WTC11 (cell line): ENCODE measurements around the gene GRB10. TPM values are rescaled to one million over a fixed set of nuclear protein-coding genes. Genes with fewer than 3 reads are reported as not detected.

Experiments used
- ATAC-seq: fragments of 200-7000 bp; cut with Tn5 transposase; 2 replicates; pipeline ENCODE4 v1.10.0; 2021; ENCODE audit warnings: mild to moderate bottlenecking, moderate library complexity
- CTCF ChIA-PET: fragments of 300-600 bp; sonication (Branson Sonifier 250); formaldehyde crosslinking; loops from one replicate; lab custom pipeline; 2021; ENCODE audit warnings: antibody characterized with exemption; lab: Charles Lee
- POLR2A ChIA-PET: fragments of 350-600 bp; sonication (Branson Sonifier 250); formaldehyde crosslinking; loops from one replicate; lab custom pipeline; 2021; ENCODE audit warnings: antibody characterized with exemption; lab: Charles Lee
- DNase-seq: peaks from one replicate; pipeline ENCODE4 v3.0.0; 2021; ENCODE audit warnings: low spot score
- H3K27ac Mint-ChIP-seq: 2 replicates; pipeline ENCODE4 v1.8.0; 2021; ENCODE audit warnings: mixed read lengths
- H3K27me3 Mint-ChIP-seq: 2 replicates; pipeline ENCODE4 v1.8.0; 2021; ENCODE audit warnings: low read depth, mild to moderate bottlenecking, moderate library complexity, mixed read lengths
- H3K36me3 Mint-ChIP-seq: 2 replicates; pipeline ENCODE4 v1.8.0; 2021; ENCODE audit warnings: mixed read lengths
- H3K4me1 Mint-ChIP-seq: 2 replicates; pipeline ENCODE4 v1.8.0; 2022; ENCODE audit warnings: mixed read lengths
- H3K4me3 Mint-ChIP-seq: 2 replicates; pipeline ENCODE4 v1.8.0; 2021; ENCODE audit warnings: mild to moderate bottlenecking, moderate library complexity, mixed read lengths
- H3K9me3 Mint-ChIP-seq: 2 replicates; pipeline ENCODE4 v1.8.0; 2021; ENCODE audit warnings: mixed read lengths
- ATF1 ChIP-seq: sonication (generic); formaldehyde crosslinking; IDR thresholded peaks from 2 replicates; pipeline ENCODE4 v1.8.1; 2023; ENCODE audit warnings: mild to moderate bottlenecking, moderate library complexity, missing genetic modification reagents
- ATF3 ChIP-seq: sonication (generic); formaldehyde crosslinking; conservative IDR thresholded peaks from 2 replicates; pipeline ENCODE4 v1.8.1; 2022; ENCODE audit warnings: mild to moderate bottlenecking, missing genetic modification reagents
- CREB1 ChIP-seq: sonication (generic); formaldehyde crosslinking; IDR thresholded peaks from 2 replicates; pipeline ENCODE4 v1.8.0; 2023; ENCODE audit warnings: mild to moderate bottlenecking, missing genetic modification reagents
- E2F4 ChIP-seq: sonication (generic); formaldehyde crosslinking; IDR thresholded peaks from 2 replicates; pipeline ENCODE4 v1.8.1; 2022; ENCODE audit warnings: low read depth, mild to moderate bottlenecking, moderate library complexity, missing genetic modification reagents, borderline replicate concordance
- EMX1 ChIP-seq: fragments of 250-450 bp; sonication (Bioruptor Pico); IDR thresholded peaks from 2 replicates; pipeline ENCODE4 v1.8.0; 2021; ENCODE audit warnings: mild to moderate bottlenecking
- ESRRA ChIP-seq: sonication (generic); formaldehyde crosslinking; IDR thresholded peaks from 2 replicates; pipeline ENCODE4 v1.8.1; 2022; ENCODE audit warnings: mild to moderate bottlenecking, missing genetic modification reagents, borderline replicate concordance
- FOXK1 ChIP-seq: sonication (generic); formaldehyde crosslinking; IDR thresholded peaks from 2 replicates; pipeline ENCODE4 v1.8.0; 2022; ENCODE audit warnings: mild to moderate bottlenecking, moderate library complexity, missing genetic modification reagents
- GTF2I ChIP-seq: fragments of 250-450 bp; sonication (Bioruptor Pico); conservative IDR thresholded peaks from 2 replicates; pipeline ENCODE4 v1.4.0; 2021; ENCODE audit warnings: mild to moderate bottlenecking
- JUN ChIP-seq: sonication (generic); formaldehyde crosslinking; IDR thresholded peaks from 2 replicates; pipeline ENCODE4 v1.8.0; 2023; ENCODE audit warnings: mild to moderate bottlenecking, missing genetic modification reagents
- NFATC4 ChIP-seq: fragments of 250-450 bp; sonication (Bioruptor Pico); IDR thresholded peaks from 2 replicates; pipeline ENCODE4 v1.9.0; 2021; ENCODE audit warnings: mild to moderate bottlenecking
- PRRX2 ChIP-seq: fragments of 250-450 bp; sonication (Bioruptor Pico); IDR thresholded peaks from 2 replicates; pipeline ENCODE4 v1.8.0; 2021; ENCODE audit warnings: mild to moderate bottlenecking
- SMAD3 ChIP-seq: sonication (generic); formaldehyde crosslinking; IDR thresholded peaks from 2 replicates; pipeline ENCODE4 v1.8.0; 2022; ENCODE audit warnings: missing genetic modification reagents, mild to moderate bottlenecking, borderline replicate concordance
- SP1 ChIP-seq: sonication (generic); formaldehyde crosslinking; conservative IDR thresholded peaks from 2 replicates; pipeline ENCODE4 v1.8.1; 2022; ENCODE audit warnings: missing genetic modification reagents
- TEAD4 ChIP-seq: sonication (generic); formaldehyde crosslinking; IDR thresholded peaks from 2 replicates; pipeline ENCODE4 v1.8.0; 2022; ENCODE audit warnings: mild to moderate bottlenecking, missing genetic modification reagents
- ZNF281 ChIP-seq: sonication (generic); formaldehyde crosslinking; IDR thresholded peaks from 2 replicates; pipeline ENCODE4 v1.8.0; 2023; ENCODE audit warnings: mild to moderate bottlenecking, missing genetic modification reagents
- ZSCAN18 ChIP-seq: fragments of 250-450 bp; sonication (Bioruptor Pico); IDR thresholded peaks from 2 replicates; pipeline ENCODE4 v2.1.2; 2022; ENCODE audit warnings: mild to moderate bottlenecking, moderate library complexity
- total RNA-seq: library from RNA; stranded (reverse); gene quantifications from 3 replicates; pipeline ENCODE4 v1.2.3, GENCODE V29; 2021
- TF ChIP-seq, protein P1 (sequence below): fragments of 250-450 bp; sonication (Bioruptor Pico); conservative IDR thresholded peaks from 2 replicates; pipeline ENCODE4 v1.9.0; 2021; ENCODE audit warnings: mild to moderate bottlenecking
- TF ChIP-seq, protein P2 (sequence below): sonication (generic); formaldehyde crosslinking; conservative IDR thresholded peaks from 2 replicates; pipeline ENCODE4 v1.8.1; 2023; ENCODE audit warnings: mild to moderate bottlenecking, low read depth, missing genetic modification reagents, moderate library complexity
- TF ChIP-seq, protein P3 (sequence below): sonication (generic); formaldehyde crosslinking; IDR thresholded peaks from 2 replicates; pipeline ENCODE4 v1.8.1; 2022; ENCODE audit warnings: mild to moderate bottlenecking, missing genetic modification reagents, moderate library complexity, borderline replicate concordance
- TF ChIP-seq, protein P4 (sequence below): sonication (generic); formaldehyde crosslinking; IDR thresholded peaks from 2 replicates; pipeline ENCODE4 v1.8.1; 2022; ENCODE audit warnings: low read depth, missing genetic modification reagents, borderline replicate concordance

The GRB10 gene
- total RNA-seq, 1 experiment from 2014 or later: 103 TPM

DNA sequence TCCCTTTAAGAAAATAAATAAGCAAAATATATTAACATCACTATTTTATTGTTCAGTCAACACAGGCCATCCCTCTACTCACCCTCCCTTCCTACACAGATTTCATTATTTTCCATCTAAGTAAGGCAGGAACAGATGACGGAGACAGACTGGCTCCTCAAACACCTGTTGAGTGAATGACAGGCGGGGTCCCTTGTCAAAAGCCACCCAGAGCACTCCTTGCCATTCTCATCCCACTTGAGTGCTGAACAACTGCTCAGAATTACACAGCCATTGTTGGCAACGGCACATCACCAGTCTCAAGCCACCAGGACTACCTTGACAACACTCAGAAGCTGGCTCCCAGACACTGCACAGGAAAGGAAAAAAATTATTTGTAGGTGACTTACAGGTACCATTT lies 3.3 kb downstream of the GRB10 start:
- ChIA-PET POLR2A (no interaction called here), CTCF (interaction anchor here (1.1 kb wide), 1 partner anchor 221 kb away, joined by 3 read pairs; no protein-coding TSS in a partner anchor)
- DNase-seq: no peak
- peaks cover 62% of the 10 kb centered on the region for H3K4me1 Mint-ChIP-seq
- H3K9me3 Mint-ChIP-seq: peaks cover 9% of the 10 kb centered on the region
- ATAC-seq: no peak
- H3K4me3 Mint-ChIP-seq: no peak overlapping the region
- H3K36me3 Mint-ChIP-seq: peaks cover 19% of the 10 kb centered on the region
- TF ChIP-seq CREB1 (CRISPR knock-in tag): no peak
- no peak for TF ChIP-seq SP1 (CRISPR knock-in tag)
- TF ChIP-seq FOXK1 (CRISPR knock-in tag): no peak
- TF ChIP-seq ZNF281 (CRISPR knock-in tag): no peak
- TF ChIP-seq, protein P1, sequence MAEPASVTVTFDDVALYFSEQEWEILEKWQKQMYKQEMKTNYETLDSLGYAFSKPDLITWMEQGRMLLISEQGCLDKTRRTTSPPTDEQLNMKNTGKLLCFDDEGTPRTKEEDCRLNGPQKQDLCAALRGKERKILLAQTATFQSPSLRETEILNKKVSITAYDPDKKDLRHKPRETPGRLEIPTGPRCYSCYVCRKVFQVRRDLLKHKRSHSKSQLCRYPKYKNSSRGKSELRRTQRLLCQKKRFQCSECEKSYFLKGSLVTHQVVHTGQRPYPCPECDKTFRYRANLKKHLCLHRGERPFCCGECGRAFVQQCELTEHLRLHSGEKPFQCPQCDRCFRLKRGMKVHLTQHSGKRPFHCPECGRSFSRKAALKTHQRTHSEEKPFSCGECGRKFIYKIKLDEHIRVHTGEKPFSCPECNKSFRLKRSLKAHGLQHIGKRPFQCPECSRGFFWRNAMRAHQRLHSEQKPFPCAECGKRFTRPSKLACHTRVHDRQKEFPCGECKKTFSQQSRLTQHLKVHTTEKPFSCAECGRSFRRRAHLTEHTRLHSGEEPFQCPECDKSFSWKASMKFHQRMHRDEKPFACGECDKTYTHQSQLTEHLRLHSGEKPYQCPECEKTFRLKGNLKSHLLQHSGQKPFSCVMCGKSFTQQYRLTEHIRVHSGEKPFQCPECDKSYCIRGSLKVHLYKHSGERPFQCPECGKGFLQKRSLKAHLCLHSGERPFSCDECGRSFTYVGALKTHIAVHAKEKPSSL (CRISPR knock-in tag): no peak
- TF ChIP-seq ZSCAN18 (CRISPR knock-in tag): no peak
- no peak for TF ChIP-seq E2F4 (CRISPR knock-in tag)
- TF ChIP-seq EMX1 (CRISPR knock-in tag): no peak
- TF ChIP-seq, protein P2, sequence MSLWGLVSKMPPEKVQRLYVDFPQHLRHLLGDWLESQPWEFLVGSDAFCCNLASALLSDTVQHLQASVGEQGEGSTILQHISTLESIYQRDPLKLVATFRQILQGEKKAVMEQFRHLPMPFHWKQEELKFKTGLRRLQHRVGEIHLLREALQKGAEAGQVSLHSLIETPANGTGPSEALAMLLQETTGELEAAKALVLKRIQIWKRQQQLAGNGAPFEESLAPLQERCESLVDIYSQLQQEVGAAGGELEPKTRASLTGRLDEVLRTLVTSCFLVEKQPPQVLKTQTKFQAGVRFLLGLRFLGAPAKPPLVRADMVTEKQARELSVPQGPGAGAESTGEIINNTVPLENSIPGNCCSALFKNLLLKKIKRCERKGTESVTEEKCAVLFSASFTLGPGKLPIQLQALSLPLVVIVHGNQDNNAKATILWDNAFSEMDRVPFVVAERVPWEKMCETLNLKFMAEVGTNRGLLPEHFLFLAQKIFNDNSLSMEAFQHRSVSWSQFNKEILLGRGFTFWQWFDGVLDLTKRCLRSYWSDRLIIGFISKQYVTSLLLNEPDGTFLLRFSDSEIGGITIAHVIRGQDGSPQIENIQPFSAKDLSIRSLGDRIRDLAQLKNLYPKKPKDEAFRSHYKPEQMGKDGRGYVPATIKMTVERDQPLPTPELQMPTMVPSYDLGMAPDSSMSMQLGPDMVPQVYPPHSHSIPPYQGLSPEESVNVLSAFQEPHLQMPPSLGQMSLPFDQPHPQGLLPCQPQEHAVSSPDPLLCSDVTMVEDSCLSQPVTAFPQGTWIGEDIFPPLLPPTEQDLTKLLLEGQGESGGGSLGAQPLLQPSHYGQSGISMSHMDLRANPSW (CRISPR knock-in tag): no peak
- no peak for TF ChIP-seq SMAD3 (CRISPR knock-in tag)
- TF ChIP-seq JUN (CRISPR knock-in tag): no peak
- no peak for TF ChIP-seq ATF1 (CRISPR knock-in tag)
- no peak for TF ChIP-seq NFATC4 (CRISPR knock-in tag)
- TF ChIP-seq, protein P3, sequence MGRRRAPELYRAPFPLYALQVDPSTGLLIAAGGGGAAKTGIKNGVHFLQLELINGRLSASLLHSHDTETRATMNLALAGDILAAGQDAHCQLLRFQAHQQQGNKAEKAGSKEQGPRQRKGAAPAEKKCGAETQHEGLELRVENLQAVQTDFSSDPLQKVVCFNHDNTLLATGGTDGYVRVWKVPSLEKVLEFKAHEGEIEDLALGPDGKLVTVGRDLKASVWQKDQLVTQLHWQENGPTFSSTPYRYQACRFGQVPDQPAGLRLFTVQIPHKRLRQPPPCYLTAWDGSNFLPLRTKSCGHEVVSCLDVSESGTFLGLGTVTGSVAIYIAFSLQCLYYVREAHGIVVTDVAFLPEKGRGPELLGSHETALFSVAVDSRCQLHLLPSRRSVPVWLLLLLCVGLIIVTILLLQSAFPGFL (CRISPR knock-in tag): no peak
- TF ChIP-seq, protein P4, sequence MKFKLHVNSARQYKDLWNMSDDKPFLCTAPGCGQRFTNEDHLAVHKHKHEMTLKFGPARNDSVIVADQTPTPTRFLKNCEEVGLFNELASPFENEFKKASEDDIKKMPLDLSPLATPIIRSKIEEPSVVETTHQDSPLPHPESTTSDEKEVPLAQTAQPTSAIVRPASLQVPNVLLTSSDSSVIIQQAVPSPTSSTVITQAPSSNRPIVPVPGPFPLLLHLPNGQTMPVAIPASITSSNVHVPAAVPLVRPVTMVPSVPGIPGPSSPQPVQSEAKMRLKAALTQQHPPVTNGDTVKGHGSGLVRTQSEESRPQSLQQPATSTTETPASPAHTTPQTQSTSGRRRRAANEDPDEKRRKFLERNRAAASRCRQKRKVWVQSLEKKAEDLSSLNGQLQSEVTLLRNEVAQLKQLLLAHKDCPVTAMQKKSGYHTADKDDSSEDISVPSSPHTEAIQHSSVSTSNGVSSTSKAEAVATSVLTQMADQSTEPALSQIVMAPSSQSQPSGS (CRISPR knock-in tag): no peak
- TF ChIP-seq TEAD4 (CRISPR knock-in tag): no peak
- no peak for TF ChIP-seq ESRRA (CRISPR knock-in tag)
- no peak for TF ChIP-seq ATF3 (CRISPR knock-in tag)
- no peak for TF ChIP-seq PRRX2 (CRISPR knock-in tag)
- no peak for TF ChIP-seq GTF2I (CRISPR knock-in tag)
- H3K27ac Mint-ChIP-seq: no peak overlapping the region
- peaks cover 7% of the 10 kb centered on the region for H3K27me3 Mint-ChIP-seq
